ENCODE data around the gene COPS7A.

Gene COPS7A

DNA sequence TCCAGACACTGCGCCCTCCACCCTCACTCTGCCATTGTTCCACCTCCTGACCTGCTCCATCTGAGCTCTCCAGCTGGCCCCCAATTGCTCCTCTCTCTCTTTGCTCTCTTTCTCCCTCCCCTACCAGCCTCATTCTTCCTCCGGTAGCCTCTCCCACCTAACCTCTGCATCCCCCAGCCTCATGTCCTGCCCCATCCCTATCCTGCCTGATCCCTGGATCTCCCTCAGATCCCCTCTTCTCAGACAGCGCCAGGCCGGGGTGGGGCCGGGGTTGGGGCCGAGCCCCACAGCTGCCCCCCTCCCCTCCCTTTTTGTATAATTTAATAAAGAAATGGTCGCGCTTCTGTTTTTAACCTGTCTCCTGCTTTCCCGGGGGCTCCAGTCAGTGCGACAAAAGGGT lies 46.8 kb downstream of the COPS7A start:
- DNase-seq: no peak

DNA sequence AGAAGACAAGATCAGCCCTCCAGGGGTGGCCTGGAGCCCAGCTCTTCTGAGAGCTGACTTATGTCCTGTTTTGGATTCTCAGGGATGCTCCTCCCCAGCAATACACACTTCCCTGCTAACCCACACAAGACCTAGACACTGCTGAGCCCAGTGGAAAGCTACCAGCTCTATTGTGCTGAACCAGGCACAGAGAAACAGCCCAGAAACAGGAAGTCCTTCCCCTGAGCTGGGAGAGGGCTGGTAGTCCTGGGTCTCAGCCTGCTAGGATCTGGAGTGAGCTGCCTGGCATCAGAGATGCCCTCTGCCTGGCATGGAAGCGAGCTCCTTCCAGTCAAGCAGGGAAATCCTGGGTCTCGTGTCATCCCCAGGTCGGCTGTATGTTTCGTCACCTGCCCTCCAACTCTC lies 47.2 kb downstream of the COPS7A start:
- DNase-seq: no peak

DNA sequence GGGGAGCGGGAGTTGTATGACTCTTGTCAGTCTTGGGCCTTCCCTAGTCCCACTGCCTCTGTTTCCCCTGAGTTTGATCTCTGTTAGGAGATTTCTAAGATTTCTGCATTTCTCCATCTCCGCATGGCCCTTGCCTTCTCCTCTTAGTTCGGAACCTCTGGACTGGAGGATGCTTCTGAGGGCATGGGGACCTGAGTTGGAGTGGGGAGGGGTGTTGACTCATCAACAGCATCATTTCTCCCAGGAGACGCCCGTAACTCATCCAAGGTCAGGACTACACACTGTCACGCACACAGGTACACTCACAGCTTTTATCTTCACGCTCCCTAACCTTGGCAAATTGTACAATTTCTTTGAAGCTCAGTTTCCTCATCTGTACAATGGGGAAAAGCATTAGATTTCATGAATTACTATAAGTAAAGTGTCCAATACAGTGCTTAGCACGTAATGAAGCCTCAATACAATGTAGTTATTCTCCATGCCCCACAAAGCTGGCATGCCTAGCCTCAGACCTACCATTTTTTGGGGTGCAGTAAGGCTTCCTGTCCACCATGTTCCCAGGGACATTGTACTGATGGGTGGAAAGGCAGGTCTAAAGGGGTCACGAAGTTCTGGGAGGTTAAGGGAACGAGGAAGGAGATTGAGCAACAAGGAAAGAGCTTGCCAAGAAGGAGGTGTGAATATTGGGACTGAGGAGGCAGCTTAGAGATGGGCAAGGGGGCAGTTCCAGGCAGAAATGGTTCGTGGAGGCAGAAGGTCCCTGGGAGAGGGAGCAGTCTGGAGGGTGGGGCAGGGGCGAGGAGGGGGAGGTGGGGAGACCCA lies 47.9 kb downstream of the COPS7A start:
- no peak for DNase-seq

DNA sequence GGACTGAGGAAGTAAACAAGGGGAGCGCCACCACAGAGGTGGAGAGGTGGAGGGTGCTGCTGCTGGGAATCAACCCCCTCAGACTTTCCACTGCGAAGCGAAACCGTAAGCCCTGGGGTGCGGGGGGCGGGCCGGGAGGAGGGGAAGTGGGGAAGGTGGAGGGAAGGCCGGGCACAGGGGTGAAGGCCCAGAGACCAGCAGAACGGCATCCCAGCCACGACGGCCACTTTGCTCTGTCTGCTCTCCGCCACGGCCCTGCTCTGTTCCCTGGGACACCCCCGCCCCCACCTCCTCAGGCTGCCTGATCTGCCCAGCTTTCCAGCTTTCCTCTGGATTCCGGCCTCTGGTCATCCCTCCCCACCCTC lies 48.5 kb downstream of the COPS7A start, which contains the start of gene LAG3:
TSS of gene LAG3 (plus strand) at position 190 of the 365 bp plus-strand sequence. CDS start 333 bp downstream, outside the sequence.
- DNase-seq: no peak

DNA sequence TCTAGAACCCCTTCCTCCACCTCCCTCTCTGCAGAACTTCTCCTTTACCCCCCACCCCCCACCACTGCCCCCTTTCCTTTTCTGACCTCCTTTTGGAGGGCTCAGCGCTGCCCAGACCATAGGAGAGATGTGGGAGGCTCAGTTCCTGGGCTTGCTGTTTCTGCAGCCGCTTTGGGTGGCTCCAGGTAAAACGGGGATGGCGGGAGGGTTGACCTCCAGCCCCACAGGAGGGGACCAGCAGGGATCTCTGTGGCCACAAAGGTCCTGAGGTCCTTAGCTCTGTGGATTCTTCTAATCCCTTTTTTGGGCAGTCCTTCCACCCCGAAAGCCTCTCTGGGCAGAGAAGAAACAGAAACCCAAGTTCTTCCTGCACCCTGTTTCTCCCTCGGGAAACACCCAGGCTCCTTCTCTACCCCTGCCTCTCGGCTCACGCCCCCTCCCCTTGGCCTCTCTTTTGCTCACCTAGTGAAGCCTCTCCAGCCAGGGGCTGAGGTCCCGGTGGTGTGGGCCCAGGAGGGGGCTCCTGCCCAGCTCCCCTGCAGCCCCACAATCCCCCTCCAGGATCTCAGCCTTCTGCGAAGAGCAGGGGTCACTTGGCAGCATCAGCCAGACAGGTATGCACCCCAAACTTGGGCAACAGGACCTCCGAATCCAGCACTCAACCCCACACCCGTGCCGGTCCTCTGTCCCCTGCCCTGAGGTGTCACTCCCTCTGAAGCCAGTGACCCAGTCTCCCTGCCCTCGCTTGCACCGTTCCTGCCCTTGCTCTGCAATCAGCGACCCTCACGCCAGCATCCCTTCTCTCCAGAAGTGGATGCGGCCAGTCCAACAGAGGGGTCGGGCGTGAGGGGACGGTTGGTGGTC lies 49.1 kb downstream of the COPS7A start:
- DNase-seq: no peak

DNA sequence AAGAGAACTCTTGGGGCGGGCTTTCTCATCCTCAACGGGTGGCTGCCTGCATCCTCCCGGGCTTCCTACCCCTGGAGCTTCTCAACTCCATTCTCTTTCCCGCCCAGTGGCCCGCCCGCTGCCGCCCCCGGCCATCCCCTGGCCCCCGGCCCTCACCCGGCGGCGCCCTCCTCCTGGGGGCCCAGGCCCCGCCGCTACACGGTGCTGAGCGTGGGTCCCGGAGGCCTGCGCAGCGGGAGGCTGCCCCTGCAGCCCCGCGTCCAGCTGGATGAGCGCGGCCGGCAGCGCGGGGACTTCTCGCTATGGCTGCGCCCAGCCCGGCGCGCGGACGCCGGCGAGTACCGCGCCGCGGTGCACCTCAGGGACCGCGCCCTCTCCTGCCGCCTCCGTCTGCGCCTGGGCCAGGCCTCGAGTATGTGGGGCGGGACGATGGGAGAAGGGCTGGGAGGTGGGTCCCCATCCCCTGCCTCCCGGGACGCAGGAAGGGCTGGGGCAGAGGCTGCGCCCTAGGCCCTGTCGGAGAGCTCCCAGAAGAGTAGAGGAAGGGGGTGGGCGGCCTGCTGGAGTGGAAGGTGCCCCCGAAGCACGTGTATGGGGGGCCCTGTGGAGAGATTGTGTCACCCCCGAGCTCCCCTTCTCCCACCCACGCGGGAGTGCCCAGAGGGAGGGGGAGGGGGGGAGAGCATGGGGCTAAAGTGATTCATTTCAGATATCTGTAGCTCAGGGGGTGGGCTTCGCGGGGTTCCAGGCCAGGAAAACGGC lies 49.9 kb downstream of the COPS7A start:
- DNase-seq: no peak

DNA sequence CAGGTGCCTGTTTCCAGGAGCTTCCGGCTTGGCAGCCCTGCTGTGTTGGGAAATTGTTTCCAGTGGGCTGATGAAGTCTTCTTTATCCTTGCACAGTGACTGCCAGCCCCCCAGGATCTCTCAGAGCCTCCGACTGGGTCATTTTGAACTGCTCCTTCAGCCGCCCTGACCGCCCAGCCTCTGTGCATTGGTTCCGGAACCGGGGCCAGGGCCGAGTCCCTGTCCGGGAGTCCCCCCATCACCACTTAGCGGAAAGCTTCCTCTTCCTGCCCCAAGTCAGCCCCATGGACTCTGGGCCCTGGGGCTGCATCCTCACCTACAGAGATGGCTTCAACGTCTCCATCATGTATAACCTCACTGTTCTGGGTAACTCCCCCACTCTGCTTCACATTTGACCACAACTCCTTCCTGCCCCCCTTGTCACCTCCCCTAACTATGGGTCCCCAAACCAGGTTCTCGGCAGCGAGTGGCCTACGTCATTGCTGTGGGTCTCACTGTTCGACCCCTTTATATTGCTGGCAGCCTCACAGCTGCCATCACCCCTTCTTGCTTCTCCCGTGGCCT lies 50.7 kb downstream of the COPS7A start:
- no peak for DNase-seq

DNA sequence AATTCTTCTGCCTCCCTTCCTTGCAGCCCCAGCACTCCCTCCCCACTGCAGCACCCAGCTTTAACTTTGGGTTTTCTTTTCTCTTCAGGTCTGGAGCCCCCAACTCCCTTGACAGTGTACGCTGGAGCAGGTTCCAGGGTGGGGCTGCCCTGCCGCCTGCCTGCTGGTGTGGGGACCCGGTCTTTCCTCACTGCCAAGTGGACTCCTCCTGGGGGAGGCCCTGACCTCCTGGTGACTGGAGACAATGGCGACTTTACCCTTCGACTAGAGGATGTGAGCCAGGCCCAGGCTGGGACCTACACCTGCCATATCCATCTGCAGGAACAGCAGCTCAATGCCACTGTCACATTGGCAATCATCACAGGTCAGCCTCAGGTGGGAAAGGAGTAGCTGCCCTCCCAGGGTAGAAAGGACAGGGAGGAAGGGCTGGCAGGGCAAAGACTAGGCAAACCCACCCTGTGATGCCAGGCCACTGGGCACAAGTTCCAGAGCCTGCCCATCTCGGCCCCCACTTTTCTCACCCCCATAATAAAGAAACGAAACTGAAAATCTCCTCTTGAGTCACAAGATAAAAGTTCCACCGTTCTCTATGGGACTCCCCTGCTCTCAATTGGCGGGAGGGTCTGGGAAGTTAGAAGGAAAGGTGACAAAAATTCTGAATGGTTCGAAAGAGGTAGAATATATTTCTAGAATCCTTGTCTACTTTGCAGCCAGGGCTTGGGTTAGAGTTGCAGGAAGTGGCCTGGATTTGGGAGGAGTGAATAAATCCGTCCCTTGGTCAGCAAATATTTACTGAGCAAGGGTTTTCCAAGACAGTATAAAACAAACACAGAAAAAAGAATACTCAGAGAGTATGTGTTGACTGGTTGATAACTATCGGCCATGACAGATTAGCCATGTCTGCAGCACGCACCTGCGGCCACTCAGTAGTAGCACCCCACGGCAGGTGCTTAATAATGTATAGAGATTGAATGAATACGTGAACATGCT lies 51.6 kb downstream of the COPS7A start:
- DNase-seq: no peak

DNA sequence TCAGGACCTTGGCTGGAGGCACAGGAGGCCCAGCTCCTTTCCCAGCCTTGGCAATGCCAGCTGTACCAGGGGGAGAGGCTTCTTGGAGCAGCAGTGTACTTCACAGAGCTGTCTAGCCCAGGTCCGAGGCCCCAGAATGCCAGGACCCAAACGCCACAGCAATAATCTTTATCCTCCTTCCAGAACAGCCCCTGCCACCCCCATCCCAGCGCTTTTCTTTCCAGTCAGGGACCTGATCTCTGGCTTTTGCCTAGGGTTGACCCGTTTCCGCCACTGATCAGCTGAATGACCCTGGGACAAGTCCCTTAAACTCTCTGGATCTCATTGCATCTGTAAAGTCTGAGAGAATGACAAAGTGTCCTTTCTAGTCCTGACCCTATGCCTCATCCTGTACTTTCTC lies 53.5 kb downstream of the COPS7A start:
- no peak for DNase-seq

DNA sequence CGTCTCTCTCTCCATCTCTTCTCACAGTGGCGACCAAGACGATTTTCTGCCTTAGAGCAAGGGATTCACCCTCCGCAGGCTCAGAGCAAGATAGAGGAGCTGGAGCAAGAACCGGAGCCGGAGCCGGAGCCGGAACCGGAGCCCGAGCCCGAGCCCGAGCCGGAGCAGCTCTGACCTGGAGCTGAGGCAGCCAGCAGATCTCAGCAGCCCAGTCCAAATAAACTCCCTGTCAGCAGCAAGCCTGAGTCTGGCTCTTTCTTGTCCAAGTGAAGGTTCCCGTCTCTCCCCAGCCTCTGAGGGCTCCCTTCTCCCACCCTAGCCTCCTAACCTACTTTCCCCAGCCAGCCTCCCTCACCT lies 54.3 kb downstream of the COPS7A start:
- no peak for DNase-seq

DNA sequence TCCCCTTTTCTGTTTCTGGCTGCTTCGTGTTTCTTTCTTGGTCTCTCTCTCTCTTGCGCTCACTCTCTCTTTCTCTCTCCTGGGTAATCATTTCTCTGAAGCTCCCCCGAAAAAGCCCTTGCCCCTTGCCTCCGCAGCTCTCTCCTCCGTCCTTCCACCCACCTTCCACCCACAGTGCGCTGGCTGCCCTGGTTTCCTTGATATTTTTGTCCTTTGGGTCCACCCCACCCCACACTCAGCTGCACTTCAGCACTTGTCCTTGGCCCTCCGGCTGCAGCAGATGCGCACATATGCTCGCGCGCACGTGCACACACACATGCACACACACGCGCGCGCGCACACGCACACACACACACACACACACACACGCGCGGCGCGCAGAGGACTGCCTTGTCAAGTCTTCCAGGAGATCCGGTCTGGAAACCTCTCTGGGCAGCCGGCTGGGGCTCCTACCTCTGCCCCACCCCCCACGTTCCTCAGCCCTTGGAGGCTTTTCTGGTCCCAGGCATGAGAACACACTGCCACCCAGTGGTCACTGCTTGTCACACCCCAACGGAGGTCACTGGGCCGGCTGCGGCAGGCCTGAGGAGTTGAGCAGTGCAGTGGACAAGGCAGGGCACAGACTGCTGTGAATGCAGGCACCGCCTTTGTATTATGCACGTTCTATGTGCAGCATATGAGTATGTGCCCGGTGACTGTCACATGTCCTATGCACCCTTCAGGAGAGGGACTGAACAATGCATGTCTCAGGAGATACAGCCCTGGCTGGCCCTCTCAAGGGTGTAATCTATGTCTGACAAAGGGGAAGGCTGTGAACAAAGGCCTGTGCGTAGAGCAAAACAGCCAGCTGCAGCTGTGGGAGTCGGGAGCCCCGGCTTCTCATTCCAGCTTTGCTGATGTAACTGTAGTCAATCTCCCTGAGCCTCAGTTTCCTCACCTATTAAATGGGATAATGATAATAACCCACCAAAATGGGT lies 55.0 kb downstream of the COPS7A start:
- peak; percentile 94 for DNase-seq

DNA sequence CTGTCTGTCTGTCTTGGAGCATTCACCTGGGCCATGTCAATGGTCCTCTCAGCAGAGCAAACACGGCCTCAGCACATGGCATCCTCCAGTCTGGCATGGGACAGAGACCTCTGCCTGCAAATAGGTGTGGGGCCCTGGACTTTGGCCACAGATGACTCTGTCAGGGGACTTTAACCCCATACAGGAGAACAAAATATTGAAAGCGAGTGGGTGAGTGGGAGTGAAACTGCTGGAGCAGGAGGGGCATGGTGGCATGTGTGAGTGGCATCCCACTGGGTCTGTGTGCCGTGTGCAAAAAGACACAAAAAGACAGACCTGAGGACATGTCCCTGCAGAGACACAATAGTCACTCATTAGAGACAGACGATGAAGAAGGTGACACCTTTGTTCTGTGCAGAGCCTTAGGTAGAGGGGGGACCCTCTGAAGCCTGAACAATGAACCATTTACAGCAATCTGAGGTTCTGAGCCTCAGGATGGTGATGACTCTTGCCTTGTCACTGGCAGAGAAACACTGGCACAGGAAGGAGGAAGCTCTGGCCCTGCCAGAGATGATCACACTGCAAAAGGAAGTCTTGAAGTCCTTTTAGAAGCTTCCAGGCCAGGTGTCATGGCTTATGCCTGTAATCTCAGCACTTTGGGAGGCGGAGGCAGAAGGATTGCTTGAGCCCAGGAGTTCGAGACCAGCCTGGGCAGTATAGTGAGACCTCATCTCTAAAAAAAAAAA lies 56.0 kb downstream of the COPS7A start:
- DNase-seq: no peak

DNA sequence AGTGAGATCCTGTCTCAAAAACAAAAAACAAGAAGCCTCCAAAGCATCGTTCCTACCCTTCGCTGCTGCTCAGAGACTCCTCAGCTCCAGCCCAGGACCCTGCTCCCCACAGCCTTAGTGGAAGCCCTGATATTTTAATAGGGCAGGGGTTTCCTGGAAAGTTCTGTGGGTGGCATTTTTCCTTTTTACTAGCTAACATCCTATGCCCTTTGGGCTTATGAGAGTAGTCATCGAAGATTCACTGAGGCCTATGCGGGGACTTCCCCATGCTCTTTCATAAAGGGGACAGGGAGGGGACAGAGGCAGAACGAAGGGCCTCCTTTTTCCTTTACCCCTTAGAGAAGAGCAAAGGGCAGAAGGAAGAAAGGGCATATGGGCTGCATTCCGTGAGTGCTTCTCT lies 56.7 kb downstream of the COPS7A start:
- DNase-seq: no peak

All from fibroblast of upper back skin (primary cell).